K562 (cell line): Measurements from ENCODE around the gene NFIC. TPM values are rescaled to one million over a fixed set of nuclear protein-coding genes. Genes with fewer than 3 reads are reported as not detected.

ENCODE experiments used
- C11orf30 ChIP-seq: fragments of 450-650 bp; IDR thresholded peaks from 2 replicates; pipeline ENCODE4 v1.6.1; 2016; ENCODE audit warnings: low read depth, mild to moderate bottlenecking
- ELF2 ChIP-seq: fragments of 250-450 bp; sonication (Bioruptor Pico); IDR thresholded peaks from 2 replicates; pipeline ENCODE4 v1.5.0; 2021; ENCODE audit warnings: mild to moderate bottlenecking
- EP300 ChIP-seq: IDR thresholded peaks from 2 replicates; pipeline ENCODE4 v1.6.1; 2012; ENCODE audit warnings: low read length, improper control_type of control experiment
- GTF2A2 ChIP-seq: IDR thresholded peaks from 2 replicates; pipeline ENCODE4 v1.6.1; 2016; ENCODE audit warnings: mild to moderate bottlenecking, missing genetic modification characterization, missing compliant biosample characterization
- HDAC1 ChIP-seq, 2 experiments: fragments of 450-650 bp; IDR thresholded peaks; 2 replicates each; pipeline ENCODE4 v1.6.1; 2016 to 2017; ENCODE audit warnings: inconsistent platforms in 1 of 2, mild to moderate bottlenecking in 1 of 2, moderate library complexity in 1 of 2
- NFXL1 ChIP-seq: fragments of 450-650 bp; formaldehyde crosslinking; IDR thresholded peaks from 2 replicates; pipeline ENCODE4 v1.4.0; 2021; ENCODE audit warnings: mild to moderate bottlenecking
- NR1H2 ChIP-seq: sonication (generic); formaldehyde crosslinking; IDR thresholded peaks from 2 replicates; pipeline ENCODE4 v1.4.0; 2020; ENCODE audit warnings: mild to moderate bottlenecking, missing genetic modification reagents
- POLR2AphosphoS5 ChIP-seq: IDR thresholded peaks from 2 replicates; pipeline ENCODE4 v1.6.1; 2011; ENCODE audit warnings: mild to moderate bottlenecking, low read depth, low read length, moderate library complexity; ENCODE audit not compliant: control insufficient read depth, insufficient read depth
- POLR2G ChIP-seq: fragments of 200-400 bp; formaldehyde crosslinking; IDR thresholded peaks from 2 replicates; pipeline ENCODE4 v1.6.1; 2017; ENCODE audit warnings: low read depth, mild to moderate bottlenecking, antibody characterized with exemption, low read length, moderate library complexity
- RNF2 ChIP-seq: sonication (generic); IDR thresholded peaks from 2 replicates; pipeline ENCODE4 v1.6.1; 2016
- TAF15 ChIP-seq: fragments of 200-400 bp; formaldehyde crosslinking; IDR thresholded peaks from 2 replicates; pipeline ENCODE4 v1.6.1; 2017; ENCODE audit warnings: mild to moderate bottlenecking, low read depth, low read length, moderate library complexity
- ZBTB7A ChIP-seq: IDR thresholded peaks from 2 replicates; pipeline ENCODE4 v1.6.1; 2011; ENCODE audit warnings: low read depth, mild to moderate bottlenecking, low read length, moderate library complexity, borderline replicate concordance; ENCODE audit not compliant: control insufficient read depth
- ZNF384 ChIP-seq: IDR thresholded peaks from 2 replicates; pipeline ENCODE4 v1.6.1; 2012; ENCODE audit warnings: low read depth, low read length, improper control_type of control experiment
- ZNF41 ChIP-seq: fragments of 250-450 bp; sonication (Bioruptor Pico); conservative IDR thresholded peaks from 2 replicates; pipeline ENCODE4 v1.4.0; 2020; ENCODE audit warnings: mild to moderate bottlenecking
- ZNF75A ChIP-seq: fragments of 450-650 bp; formaldehyde crosslinking; IDR thresholded peaks from 2 replicates; pipeline ENCODE4 v1.4.0; 2020; ENCODE audit warnings: mild to moderate bottlenecking
- polyA plus RNA-seq, 8 experiments: library from polyadenylated mRNA; depleted of rRNA in 4 of 8; stranded (reverse) in 5 of 8; unstranded in 3 of 8; fragments of >200 nt; fragmentation: Nextera tagmentation in 2 of 8; fragmentation: Illumina TruSeq in 1 of 8; extraction: Ambion mirVana in 2 of 8; extraction: Trizol in 1 of 8; gene quantifications; 2 replicates each; pipeline versions ENCODE4 v1.2.1 to v1.2.3, GENCODE V29; 2011 to 2014; ENCODE audit warnings: inconsistent platforms in 1 of 8, missing spikeins in 1 of 8
- total RNA-seq, 7 experiments: library from RNA; depleted of rRNA in 6 of 7; stranded (reverse); fragments of >200 nt in 6 of 7; fragmentation: Illumina TruSeq in 2 of 7; extraction: Trizol in 2 of 7; gene quantifications; 2 replicates each; pipeline versions ENCODE4 v1.2.1 to v1.2.3, GENCODE V29; 2011 to 2021; ENCODE audit warnings: low replicate concordance in 1 of 7
- TF ChIP-seq, protein P1 (sequence below): fragments of 450-650 bp; IDR thresholded peaks from 2 replicates; pipeline ENCODE4 v1.6.1; 2018; ENCODE audit not compliant: partially characterized antibody
- TF ChIP-seq, protein P2 (sequence below): sonication (generic); formaldehyde crosslinking; IDR thresholded peaks from 2 replicates; pipeline ENCODE4 v1.9.0; 2022; ENCODE audit warnings: mild to moderate bottlenecking, missing genetic modification reagents
- TF ChIP-seq, protein P3 (sequence below), 2 experiments: fragments of 200-800 bp in 1 of 2; sonication (Bioruptor generic) in 1 of 2; sonication (generic) in 1 of 2; formaldehyde crosslinking in 1 of 2; IDR thresholded peaks in 1 of 2; conservative IDR thresholded peaks in 1 of 2; 2 replicates each; pipeline versions ENCODE4 v1.5.0 to v1.6.1; 2016 to 2020; ENCODE audit warnings: missing compliant biosample characterization in 1 of 2, missing genetic modification characterization in 1 of 2, missing genetic modification reagents in 1 of 2
- TF ChIP-seq, protein P4 (sequence below): sonication (generic); formaldehyde crosslinking; IDR thresholded peaks from 2 replicates; pipeline ENCODE4 v1.8.0; 2022; ENCODE audit warnings: mild to moderate bottlenecking, low read depth, missing genetic modification reagents
- TF ChIP-seq, protein P5 (sequence below): sonication (generic); formaldehyde crosslinking; IDR thresholded peaks from 2 replicates; pipeline ENCODE4 v1.5.0; 2020; ENCODE audit warnings: missing genetic modification reagents

Gene NFIC
- total and polyA plus RNA-seq, 9 of the 15 experiments (the other 6 are each of a cell fraction or from before 2014, with no cell fraction given), result 0.71 to 62.1 (median 6.9) TPM

DNA sequence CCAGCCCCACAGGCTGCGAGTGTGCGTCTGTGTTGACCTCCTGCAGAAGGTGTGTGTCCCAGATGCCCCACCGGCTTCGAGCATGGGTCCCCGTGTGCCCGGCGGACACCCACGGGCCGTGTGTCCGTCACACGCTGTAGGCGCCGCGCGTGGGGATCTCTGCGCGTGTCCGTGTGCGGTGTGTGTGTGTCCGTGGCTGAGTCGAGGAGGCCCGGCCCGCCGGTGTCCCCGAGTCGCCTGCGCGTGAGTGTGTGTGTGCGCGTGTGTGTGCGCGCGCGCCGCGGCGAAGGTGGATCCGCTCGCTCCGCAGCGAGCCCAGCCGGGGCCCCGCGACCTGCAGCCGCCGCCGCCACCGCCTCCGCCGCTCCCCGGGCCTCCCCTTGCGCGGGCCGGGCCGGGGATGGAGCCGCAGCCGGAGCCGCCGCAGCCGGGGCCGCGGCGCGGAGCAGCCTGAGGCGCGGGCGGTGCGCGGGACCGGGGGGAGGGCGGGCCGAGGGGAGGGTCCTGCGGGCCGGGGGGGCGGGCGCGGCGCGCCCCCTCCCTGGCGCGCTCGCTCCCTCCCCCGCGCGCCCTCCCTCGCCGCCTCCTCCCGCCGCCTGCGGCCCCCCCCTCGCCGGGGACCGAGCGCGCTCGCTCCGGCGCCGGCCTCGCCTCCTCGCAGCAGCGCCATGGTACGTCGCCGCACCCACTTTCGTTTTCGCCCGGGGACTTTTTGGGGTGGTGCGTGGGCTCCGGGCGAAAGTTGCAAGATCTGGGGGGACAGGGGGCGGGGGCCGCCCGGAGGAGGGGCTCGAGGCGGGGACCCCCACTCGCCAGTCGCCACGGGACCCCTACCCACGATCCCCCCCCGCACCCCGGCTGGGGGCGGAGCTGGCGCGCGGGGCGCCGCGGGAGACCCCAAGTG lies 7.1 kb upstream of the NFIC start (continued):
- no peak for TF ChIP-seq NFXL1 (CRISPR knock-in tag)
- no peak for TF ChIP-seq EP300
- TF ChIP-seq, protein P1, sequence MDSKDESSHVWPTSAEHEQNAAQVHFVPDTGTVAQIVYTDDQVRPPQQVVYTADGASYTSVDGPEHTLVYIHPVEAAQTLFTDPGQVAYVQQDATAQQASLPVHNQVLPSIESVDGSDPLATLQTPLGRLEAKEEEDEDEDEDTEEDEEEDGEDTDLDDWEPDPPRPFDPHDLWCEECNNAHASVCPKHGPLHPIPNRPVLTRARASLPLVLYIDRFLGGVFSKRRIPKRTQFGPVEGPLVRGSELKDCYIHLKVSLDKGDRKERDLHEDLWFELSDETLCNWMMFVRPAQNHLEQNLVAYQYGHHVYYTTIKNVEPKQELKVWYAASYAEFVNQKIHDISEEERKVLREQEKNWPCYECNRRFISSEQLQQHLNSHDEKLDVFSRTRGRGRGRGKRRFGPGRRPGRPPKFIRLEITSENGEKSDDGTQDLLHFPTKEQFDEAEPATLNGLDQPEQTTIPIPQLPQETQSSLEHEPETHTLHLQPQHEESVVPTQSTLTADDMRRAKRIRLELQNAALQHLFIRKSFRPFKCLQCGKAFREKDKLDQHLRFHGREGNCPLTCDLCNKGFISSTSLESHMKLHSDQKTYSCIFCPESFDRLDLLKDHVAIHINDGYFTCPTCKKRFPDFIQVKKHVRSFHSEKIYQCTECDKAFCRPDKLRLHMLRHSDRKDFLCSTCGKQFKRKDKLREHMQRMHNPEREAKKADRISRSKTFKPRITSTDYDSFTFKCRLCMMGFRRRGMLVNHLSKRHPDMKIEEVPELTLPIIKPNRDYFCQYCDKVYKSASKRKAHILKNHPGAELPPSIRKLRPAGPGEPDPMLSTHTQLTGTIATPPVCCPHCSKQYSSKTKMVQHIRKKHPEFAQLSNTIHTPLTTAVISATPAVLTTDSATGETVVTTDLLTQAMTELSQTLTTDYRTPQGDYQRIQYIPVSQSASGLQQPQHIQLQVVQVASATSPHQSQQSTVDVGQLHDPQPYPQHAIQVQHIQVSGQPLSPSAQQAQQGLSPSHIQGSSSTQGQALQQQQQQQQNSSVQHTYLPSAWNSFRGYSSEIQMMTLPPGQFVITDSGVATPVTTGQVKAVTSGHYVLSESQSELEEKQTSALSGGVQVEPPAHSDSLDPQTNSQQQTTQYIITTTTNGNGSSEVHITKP, result no peak
- peak; percentile 80; the same call in 1 of the 2 replicates for TF ChIP-seq ZBTB7A
- TF ChIP-seq NR1H2 (CRISPR knock-in tag), result no peak
- peak; percentile 57 for TF ChIP-seq POLR2G
- TF ChIP-seq POLR2AphosphoS5, result peak; percentile 68
- TF ChIP-seq, protein P2, sequence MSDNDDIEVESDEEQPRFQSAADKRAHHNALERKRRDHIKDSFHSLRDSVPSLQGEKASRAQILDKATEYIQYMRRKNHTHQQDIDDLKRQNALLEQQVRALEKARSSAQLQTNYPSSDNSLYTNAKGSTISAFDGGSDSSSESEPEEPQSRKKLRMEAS (CRISPR knock-in tag), result peak; percentile 47
- TF ChIP-seq ELF2 (CRISPR knock-in tag), result no peak
- TF ChIP-seq GTF2A2 (tag), result no peak
- no peak for TF ChIP-seq TAF15
- TF ChIP-seq RNF2, result no peak
- TF ChIP-seq ZNF384, result no peak
- TF ChIP-seq, protein P3, sequence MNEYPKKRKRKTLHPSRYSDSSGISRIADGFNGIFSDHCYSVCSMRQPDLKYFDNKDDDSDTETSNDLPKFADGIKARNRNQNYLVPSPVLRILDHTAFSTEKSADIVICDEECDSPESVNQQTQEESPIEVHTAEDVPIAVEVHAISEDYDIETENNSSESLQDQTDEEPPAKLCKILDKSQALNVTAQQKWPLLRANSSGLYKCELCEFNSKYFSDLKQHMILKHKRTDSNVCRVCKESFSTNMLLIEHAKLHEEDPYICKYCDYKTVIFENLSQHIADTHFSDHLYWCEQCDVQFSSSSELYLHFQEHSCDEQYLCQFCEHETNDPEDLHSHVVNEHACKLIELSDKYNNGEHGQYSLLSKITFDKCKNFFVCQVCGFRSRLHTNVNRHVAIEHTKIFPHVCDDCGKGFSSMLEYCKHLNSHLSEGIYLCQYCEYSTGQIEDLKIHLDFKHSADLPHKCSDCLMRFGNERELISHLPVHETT (CRISPR knock-in tag; conservative IDR thresholded peaks at IDR 0.05 in 1 of 2, IDR thresholded peaks at IDR 0.05 in 1 of 2), result peak in 1 of 2 experiments; percentile 90; a peak in 2 of 4 replicates
- TF ChIP-seq ZNF41, result no peak
- TF ChIP-seq HDAC1 (IDR thresholded peaks at IDR 0.05), result peak in 1 of 2 experiments; percentile 13; a peak in 1 of 4 replicates
- no peak for TF ChIP-seq C11orf30
- no peak for TF ChIP-seq ZNF75A (CRISPR knock-in tag)
- TF ChIP-seq, protein P4, sequence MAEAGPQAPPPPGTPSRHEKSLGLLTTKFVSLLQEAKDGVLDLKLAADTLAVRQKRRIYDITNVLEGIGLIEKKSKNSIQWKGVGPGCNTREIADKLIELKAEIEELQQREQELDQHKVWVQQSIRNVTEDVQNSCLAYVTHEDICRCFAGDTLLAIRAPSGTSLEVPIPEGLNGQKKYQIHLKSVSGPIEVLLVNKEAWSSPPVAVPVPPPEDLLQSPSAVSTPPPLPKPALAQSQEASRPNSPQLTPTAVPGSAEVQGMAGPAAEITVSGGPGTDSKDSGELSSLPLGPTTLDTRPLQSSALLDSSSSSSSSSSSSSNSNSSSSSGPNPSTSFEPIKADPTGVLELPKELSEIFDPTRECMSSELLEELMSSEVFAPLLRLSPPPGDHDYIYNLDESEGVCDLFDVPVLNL (CRISPR knock-in tag), result no peak
- TF ChIP-seq, protein P5, sequence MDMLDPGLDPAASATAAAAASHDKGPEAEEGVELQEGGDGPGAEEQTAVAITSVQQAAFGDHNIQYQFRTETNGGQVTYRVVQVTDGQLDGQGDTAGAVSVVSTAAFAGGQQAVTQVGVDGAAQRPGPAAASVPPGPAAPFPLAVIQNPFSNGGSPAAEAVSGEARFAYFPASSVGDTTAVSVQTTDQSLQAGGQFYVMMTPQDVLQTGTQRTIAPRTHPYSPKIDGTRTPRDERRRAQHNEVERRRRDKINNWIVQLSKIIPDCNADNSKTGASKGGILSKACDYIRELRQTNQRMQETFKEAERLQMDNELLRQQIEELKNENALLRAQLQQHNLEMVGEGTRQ, result no peak
